Kidney tubule cell (primary cell): ENCODE results near the gene KIZ.

ENCODE experiments used
- DNase-seq: peaks from one replicate; pipeline ENCODE4 v3.0.0-alpha.2; 2018; ENCODE audit warnings: low spot score

Gene KIZ

DNA sequence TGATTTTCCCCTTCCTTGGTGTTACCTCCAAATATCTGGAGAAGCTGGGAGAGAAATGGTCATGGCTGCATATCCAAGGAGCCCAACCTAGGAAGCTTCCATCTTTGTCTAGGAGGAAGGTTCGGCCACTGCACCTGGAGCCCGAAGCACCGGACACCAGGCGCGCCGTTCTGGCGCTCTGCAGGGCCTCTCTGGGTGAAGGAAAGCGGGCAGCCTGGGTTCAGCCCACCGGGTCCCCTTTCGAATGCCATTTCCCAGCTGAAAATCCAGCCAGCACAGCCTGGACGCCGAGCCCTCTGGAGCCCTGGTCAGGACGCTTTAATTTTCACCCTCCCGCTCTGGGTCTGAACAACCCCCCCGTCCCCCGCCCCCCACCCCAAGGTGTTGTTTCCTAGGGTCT is 21.0 kb upstream of the KIZ start:
- DNase-seq: no peak

GRCh38 chr20:21105429-21106170 is 20.3 kb upstream of the KIZ start:
- no peak for DNase-seq

GRCh38 chr20:21106171-21107017 is 19.5 kb upstream of the KIZ start, which contains the start of gene LINC00237:
TSS of gene LINC00237 (minus strand) at chr20:21106358.
- DNase-seq: no peak

- peak; percentile 36 for DNase-seq
Measured at GRCh38 chr20:21109144-21109543, 16.7 kb upstream of the KIZ start.

DNA sequence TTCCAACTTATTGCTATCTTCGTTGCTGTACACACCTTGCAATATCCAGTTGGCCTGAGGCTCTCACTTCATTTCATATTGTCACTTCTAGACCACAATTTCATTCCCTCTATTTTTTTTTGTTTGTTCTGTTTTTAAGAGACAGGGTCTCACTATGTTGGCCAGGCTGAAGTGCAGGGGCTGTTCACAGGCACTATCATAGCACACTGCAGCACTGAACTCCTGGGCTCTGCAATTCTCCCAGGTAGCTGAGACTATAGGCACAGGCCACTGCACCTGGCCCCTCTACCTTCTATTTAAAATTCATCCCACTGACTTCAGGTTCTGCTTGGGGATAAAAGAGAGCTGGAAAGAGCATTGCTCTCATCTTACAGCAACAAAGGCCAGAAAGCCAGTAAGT is 15.1 kb upstream of the KIZ start:
- no peak for DNase-seq

GRCh38 chr20:21111416-21111815 is 14.5 kb upstream of the KIZ start:
- no peak for DNase-seq

- DNase-seq: no peak
Measured at GRCh38 chr20:21113697-21114096, 12.2 kb upstream of the KIZ start.

DNA sequence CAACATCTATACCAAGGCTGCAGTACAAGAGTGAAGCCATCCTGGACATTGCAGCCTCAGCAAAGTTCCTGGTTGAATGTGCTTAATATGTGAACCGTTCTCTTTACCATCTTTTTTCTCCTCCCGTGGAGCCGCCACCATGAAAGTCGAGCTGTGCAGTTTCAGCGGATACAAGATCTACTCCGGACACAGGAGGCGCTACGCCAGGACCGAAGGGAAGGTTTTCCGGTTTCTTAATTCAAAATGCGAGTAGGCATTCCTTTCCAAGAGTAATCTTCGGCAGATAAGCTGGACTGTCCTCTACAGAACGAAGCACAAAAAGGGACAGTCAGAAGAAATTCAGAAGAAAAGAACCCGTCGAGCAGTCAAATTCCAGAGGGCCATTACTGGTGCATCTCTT is 11.3 kb upstream of the KIZ start:
- DNase-seq: no peak

DNA sequence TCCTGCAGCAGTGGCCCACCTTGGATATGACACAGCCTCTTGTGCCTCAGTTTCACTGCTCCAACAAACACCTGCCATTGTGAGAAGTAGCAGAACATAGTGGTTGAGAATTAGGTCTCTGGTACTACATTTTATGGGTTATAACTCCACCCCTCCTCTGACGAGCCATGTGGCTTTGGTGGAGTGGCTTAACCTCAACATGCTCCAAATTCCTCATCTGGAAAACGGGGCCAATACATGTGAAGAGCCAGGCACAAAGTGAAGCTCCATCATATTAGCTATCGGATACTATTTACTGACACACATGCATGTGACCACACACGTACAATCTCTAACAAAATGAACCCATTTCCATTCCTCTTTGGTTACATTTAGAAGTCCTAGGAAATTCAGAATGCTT is 8.4 kb upstream of the KIZ start:
- DNase-seq: no peak

DNA sequence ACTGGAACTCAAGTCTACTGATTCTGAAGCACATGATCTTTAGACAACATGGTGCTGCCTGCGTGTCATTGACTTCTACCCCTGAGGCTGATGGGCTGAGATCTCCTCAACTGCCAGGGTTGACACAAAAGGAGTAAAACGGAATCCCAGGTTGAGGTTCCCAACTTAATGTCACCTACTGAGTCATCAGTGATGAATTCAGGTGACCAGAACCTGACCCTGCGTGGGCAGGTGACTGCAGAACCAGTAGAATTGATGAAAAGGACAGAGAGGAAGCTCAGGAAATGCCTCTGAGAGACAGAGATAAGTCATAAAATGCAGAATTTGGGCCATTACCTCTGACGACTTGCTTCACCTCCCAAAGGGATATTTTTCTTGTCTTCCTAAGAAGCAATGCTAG is 7.7 kb upstream of the KIZ start:
- DNase-seq: no peak

DNA sequence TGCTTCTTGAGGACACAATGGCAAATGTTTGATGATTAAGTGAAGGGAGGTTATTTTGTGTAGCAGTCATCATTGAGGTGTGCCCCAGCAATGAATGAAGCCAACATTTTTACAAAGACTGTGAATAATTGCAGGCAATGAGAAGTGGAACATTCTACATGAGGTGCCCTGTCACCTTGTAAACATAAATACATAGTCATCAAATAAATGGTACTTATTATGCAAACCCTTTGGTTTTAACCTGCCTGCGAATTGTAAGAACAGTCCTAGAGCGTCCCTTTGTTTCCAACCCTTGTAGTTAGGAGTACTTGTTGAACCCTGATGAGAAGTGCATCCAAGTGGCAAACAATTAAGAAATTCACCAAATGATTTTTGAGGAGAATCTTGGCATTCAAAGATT is 7.1 kb upstream of the KIZ start:
- no peak for DNase-seq

- no peak for DNase-seq
Measured at GRCh38 chr20:21124190-21124589, 1.7 kb upstream of the KIZ start.

- DNase-seq: peak; percentile 59
Measured at GRCh38 chr20:21125072-21125848, 622 bp upstream of the KIZ start.

- no peak for DNase-seq
Measured at GRCh38 chr20:21126581-21126870, 644 bp downstream of the KIZ start.

- DNase-seq: no peak
Measured at GRCh38 chr20:21127201-21127981, 1.5 kb downstream of the KIZ start.

DNA sequence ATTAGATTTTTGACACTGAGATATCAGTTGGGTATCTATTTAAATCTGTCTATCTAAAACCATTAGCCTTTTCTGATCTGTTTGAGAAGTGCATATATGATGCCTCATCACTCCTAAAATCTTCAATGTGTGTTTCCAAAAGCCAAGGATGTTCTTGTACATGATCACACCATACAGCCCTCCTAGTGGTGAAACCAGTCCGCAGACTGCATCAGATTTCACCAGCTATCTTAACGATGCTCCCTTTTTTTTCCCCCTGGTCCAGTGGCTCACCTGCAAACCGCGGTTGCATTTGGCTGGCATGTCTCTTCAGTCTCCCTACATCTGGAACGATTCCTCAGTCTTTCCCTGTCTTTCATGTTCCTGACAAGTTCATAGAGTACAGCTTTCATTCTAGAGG is 4.0 kb downstream of the KIZ start:
- no peak for DNase-seq

GRCh38 chr20:21133404-21133803 is 7.5 kb downstream of the KIZ start:
- no peak for DNase-seq

DNA sequence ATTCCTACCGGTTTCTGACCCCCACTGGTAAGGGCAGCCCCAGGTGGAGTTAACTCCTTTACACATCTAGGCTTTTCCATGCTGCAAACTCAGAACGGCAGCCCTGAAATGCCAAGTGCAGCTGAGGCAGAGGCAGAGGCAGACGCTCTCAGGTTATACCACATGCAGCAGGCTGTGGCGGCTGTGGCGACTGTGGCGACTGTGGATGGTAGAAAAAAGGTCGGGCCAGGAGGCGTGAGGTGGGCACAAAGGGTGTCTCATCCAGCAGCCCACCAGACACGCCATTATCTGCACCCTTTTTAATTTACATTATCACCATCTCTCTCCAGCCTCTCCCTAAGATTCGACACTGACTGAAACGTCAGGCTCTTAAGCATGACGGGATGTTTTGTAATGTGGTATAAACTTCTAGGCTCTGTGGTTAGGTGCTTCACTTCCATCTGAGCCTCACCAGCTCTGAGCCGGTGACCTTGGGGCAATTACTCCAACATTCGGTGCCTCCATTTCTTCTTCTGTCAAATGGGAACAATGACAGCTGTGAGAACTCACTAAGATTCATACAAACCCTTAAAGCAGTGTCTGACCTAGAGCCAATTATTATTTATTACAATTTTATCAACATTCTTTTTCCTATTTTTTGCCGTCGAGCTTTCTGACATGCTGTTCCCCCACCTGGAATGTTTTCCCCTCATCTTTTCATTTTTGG is 8.2 kb downstream of the KIZ start:
- DNase-seq: no peak

DNA sequence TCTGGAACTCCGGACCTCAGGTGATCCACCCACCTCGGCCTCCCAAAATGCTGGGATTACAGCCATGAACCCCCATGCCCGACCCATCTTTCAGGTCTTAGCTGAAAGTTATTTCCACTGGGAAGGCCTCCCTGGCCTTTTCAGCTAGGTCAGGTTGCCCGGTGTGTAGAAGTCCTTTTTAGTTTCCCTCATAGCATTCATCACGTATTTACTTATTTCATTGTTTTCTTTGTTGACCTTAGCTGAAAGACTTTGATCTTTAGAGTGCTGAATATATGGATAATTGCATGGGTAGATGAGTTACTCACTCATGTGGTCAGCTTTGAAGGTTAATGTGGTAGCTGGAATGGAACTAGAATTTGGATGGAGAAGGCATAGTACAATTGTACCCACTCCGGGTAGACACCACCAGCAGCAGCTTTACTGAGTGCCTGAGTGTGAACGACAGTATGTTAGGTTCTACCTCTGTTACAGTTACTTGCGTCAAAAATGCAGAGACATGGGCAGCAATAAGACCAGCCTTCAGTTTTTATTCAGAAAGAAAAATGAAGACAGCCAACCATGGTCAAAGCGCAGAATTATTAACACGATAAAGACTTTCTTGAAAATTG is 9.1 kb downstream of the KIZ start:
- DNase-seq: no peak

GRCh38 chr20:21136015-21136732 is 10.3 kb downstream of the KIZ start:
- DNase-seq: no peak
